Osteoblast (primary cell): ENCODE results near the gene RNF44. TPM values are rescaled to one million over a fixed set of nuclear protein-coding genes. Genes with fewer than 3 reads are reported as not detected.

Source experiments
- DNase-seq: peaks from one replicate; pipeline ENCODE4 v3.0.0; 2011; ENCODE audit warnings: low spot score, mixed read lengths; ENCODE audit not compliant: insufficient read length; ENCODE audit errors: missing footprints
- H2AFZ ChIP-seq: 2 replicates; pipeline ENCODE4 v1.6.0; 2011; ENCODE audit warnings: mild to moderate bottlenecking, low read length
- H3K27ac ChIP-seq: 2 replicates; pipeline ENCODE4 v1.5.1; 2011; ENCODE audit warnings: mild to moderate bottlenecking, low read depth, low read length, moderate library complexity
- H3K27me3 ChIP-seq: 2 replicates; pipeline ENCODE4 v1.6.0; 2012; ENCODE audit warnings: mild to moderate bottlenecking, control low read depth, inconsistent platforms, low read length, moderate library complexity; ENCODE audit not compliant: insufficient read depth
- H3K36me3 ChIP-seq: 2 replicates; pipeline ENCODE4 v1.5.1; 2011; ENCODE audit warnings: mild to moderate bottlenecking, low read length, control low read depth, moderate library complexity; ENCODE audit not compliant: insufficient read depth
- H3K4me1 ChIP-seq: 2 replicates; pipeline ENCODE4 v1.5.1; 2011; ENCODE audit warnings: mild to moderate bottlenecking, low read length, control low read depth, moderate library complexity; ENCODE audit not compliant: insufficient read depth
- H3K4me2 ChIP-seq: 2 replicates; pipeline ENCODE4 v1.6.0; 2011; ENCODE audit warnings: mild to moderate bottlenecking, low read length; ENCODE audit not compliant: insufficient read depth
- H3K4me3 ChIP-seq: fragments of 200-600 bp; sonication (generic); 3 replicates; pipeline ENCODE4 v1.5.1; 2012; ENCODE audit warnings: mild to moderate bottlenecking, low read length, inconsistent platforms; ENCODE audit not compliant: insufficient read depth
- H3K79me2 ChIP-seq: 2 replicates; pipeline ENCODE4 v1.6.0; 2012; ENCODE audit warnings: mild to moderate bottlenecking, low read length, control low read depth, inconsistent platforms; ENCODE audit not compliant: insufficient read depth
- H3K9me3 ChIP-seq: 2 replicates; pipeline ENCODE4 v1.5.1; 2011; ENCODE audit warnings: low read depth, low read length, control low read depth
- H4K20me1 ChIP-seq: 2 replicates; pipeline ENCODE4 v1.6.0; 2012; ENCODE audit warnings: mild to moderate bottlenecking, low read length, control low read depth; ENCODE audit not compliant: insufficient read depth
- CTCF ChIP-seq: IDR thresholded peaks from 2 replicates; pipeline ENCODE4 v1.5.1; 2011; ENCODE audit warnings: mild to moderate bottlenecking, low read depth, low read length, moderate library complexity; ENCODE audit errors: extremely low read depth
- total RNA-seq: library from RNA; depleted of rRNA; stranded (reverse); fragments of >200 nt; gene quantifications from 2 replicates; pipeline ENCODE4 v1.2.3, GENCODE V29; 2012

RNF44 gene
- total RNA-seq, 1 donor, result 5.4 TPM

GRCh38 chr5:176561259-176561658, 24.1 kb upstream of the RNF44 start:
- H3K79me2 ChIP-seq, result no peaks in the 10 kb centered on the region
- TF ChIP-seq CTCF, result no peak
- H2AFZ ChIP-seq, result no peak overlapping the region
- no peaks in the 10 kb centered on the region for H3K9me3 ChIP-seq
- H3K4me3 ChIP-seq, result no peak overlapping the region
- H4K20me1 ChIP-seq, result no peaks in the 10 kb centered on the region
- no peak for DNase-seq
- peaks cover 6% of the 10 kb centered on the region for H3K27me3 ChIP-seq
- H3K27ac ChIP-seq, result no peak overlapping the region
- H3K36me3 ChIP-seq, result no peaks in the 10 kb centered on the region
- H3K4me2 ChIP-seq, result no peak overlapping the region
- no peaks in the 10 kb centered on the region for H3K4me1 ChIP-seq

DNA sequence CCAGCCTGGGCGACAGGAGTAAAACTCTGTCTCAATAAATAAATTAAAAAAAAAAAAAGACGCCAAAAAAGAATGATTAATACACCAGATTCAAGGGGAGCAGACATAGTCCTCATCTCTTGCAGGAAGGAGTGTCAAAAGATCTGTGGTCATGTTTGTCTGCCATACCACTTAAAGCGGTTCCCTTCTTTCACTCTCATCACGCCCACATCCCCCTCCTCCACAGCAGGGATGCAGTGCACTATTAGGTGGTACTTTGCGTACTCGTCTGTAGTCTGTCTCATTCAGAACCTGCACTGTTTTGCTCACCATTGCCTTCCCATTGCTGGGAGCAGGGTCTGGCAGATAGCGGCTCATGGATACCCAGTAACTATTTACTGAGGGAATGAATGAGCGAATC, 23.2 kb upstream of the RNF44 start:
- Histone ChIP-seq H3K27me3 (peaks cover 6% of the 10 kb centered on the region), H3K4me2 (no peak overlapping the region), H3K9me3 (no peaks in the 10 kb centered on the region), H3K4me1 (no peaks in the 10 kb centered on the region), H4K20me1 (no peaks in the 10 kb centered on the region), H3K4me3 (no peak overlapping the region), H3K36me3 (no peaks in the 10 kb centered on the region), H2AFZ (no peak overlapping the region), H3K27ac (no peak overlapping the region), H3K79me2 (no peaks in the 10 kb centered on the region)
- DNase-seq, result no peak
- TF ChIP-seq CTCF, result no peak

GRCh38 chr5:176559683-176560082, 22.5 kb upstream of the RNF44 start:
- Histone ChIP-seq H3K79me2 (no peaks in the 10 kb centered on the region), H3K4me2 (no peak overlapping the region), H3K4me3 (no peak overlapping the region), H3K9me3 (no peaks in the 10 kb centered on the region), H3K27me3 (peaks cover 6% of the 10 kb centered on the region), H4K20me1 (no peaks in the 10 kb centered on the region), H3K36me3 (no peaks in the 10 kb centered on the region), H3K27ac (no peak overlapping the region), H2AFZ (no peak overlapping the region), H3K4me1 (no peaks in the 10 kb centered on the region)
- TF ChIP-seq CTCF, result no peak
- no peak for DNase-seq

DNA sequence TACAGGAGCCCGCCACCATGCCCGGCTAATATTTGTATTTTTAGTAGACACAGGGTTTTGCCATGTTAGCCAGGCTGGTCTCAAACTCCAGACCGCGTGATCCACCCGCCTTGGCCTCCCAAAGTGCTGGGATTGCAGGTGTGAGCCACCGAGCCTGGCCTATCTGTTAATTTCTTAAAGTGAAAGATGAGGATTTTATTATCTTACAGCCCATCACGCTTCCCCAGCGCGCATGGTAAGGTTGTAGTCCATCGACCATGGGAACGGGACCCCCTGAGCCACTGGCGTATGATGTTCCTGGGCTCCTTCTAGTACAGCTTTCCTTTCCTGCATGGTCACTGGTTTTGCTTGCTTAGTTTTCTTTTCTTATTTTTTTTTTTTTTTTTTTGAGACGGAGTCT, 20.6 kb upstream of the RNF44 start:
- H3K4me1 ChIP-seq, result no peaks in the 10 kb centered on the region
- H4K20me1 ChIP-seq, result no peaks in the 10 kb centered on the region
- H3K27me3 ChIP-seq, result peaks cover 6% of the 10 kb centered on the region
- no peak overlapping the region for H2AFZ ChIP-seq
- no peaks in the 10 kb centered on the region for H3K9me3 ChIP-seq
- TF ChIP-seq CTCF, result no peak
- H3K36me3 ChIP-seq, result no peaks in the 10 kb centered on the region
- H3K27ac ChIP-seq, result no peak overlapping the region
- no peak overlapping the region for H3K4me2 ChIP-seq
- H3K4me3 ChIP-seq, result no peak overlapping the region
- DNase-seq, result no peak
- no peaks in the 10 kb centered on the region for H3K79me2 ChIP-seq
